ENCODE measurements around the gene GALNT6.

DNA sequence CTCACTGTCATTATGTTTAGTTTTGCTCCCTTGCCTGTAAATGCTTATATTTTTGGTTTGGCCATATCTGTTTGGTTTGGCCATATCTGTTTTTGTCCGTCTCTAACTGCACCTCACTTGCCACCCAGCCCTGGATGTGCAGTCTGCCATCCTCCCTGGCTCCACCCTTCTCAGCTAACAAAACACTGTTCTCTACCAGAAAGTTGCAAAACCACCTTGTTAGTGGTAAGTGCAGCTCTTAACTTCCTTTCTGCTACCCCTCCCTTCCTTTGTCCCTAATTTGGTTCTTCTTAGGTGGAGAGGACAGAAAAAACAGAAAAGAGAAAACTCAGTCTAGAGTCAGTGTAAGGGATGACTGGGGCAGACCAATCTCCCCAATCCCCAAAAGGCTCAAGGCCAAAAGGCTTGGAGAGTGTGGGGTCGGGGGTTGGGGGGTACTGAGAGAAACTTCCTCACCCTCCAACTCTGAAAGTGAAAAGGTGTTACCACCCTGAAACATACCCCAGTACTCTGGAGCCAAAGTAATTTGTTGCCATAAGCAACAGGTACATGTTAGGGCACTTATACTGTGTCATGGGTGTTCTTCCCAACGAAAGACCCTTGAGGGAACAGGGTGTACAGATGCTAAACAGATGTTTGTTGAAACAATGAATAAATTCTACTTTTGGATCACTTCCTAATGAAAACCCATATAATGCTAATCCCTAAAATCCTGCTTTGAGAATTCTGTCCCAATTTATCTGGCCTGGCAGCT lies 72.2 kb downstream of the GALNT6 start:
- TF ChIP-seq CTBP1 (IDR thresholded peaks at IDR 0.05; ENCODE audit: borderline replicate concordance) (no peak), FOXM1 (IDR thresholded peaks at IDR 0.05; ENCODE audit: borderline replicate concordance) (no peak), L3MBTL2 (conservative IDR thresholded peaks at IDR 0.05) (no peak), PKNOX1 (IDR thresholded peaks at IDR 0.05) (no peak), FOXK2 (IDR thresholded peaks at IDR 0.05) (no peak), ARNT (IDR thresholded peaks at IDR 0.05) (no peak), SUZ12 (IDR thresholded peaks at IDR 0.05) (no peak), ZNF384 (IDR thresholded peaks at IDR 0.05) (no peak), HDGF (IDR thresholded peaks at IDR 0.05; ENCODE audit: borderline replicate concordance) (no peak), BHLHE40 (IDR thresholded peaks at IDR 0.05; ENCODE audit: borderline replicate concordance) (no peak), SP1 (IDR thresholded peaks at IDR 0.05) (no peak)

Measured in HEK293T (cell line).